ENCODE data around the gene PRDM16.

The PRDM16 gene

GRCh38 chr1:3170561-3171453 lies 101.8 kb downstream of the PRDM16 start:
- H3K4me1 ChIP-seq (ENCODE audit: control insufficient read depth, insufficient read depth, low read length), result no peaks in the 10 kb centered on the region
- no CpG with 5 or more reads among the region's 40 CpGs for WGBS (ENCODE audit: insufficient coverage, insufficient read length)
- H3K27me3 ChIP-seq (ENCODE audit: control insufficient read depth, insufficient read depth, low read length), result no peaks in the 10 kb centered on the region
- no peak for DNase-seq (ENCODE audit: low read depth, low spot score)
- H3K4me3 ChIP-seq (ENCODE audit: low read length), result no peak overlapping the region
- no peaks in the 10 kb centered on the region; the same call in 1 of the 2 replicates for H3K36me3 ChIP-seq (ENCODE audit: control insufficient read depth, insufficient read depth, low read length)
- H3K9me3 ChIP-seq (ENCODE audit: control insufficient read depth, insufficient read depth, low read length), result peaks cover 9% of the 10 kb centered on the region
- H3K27ac ChIP-seq (ENCODE audit: low read length), result no peak overlapping the region

- Histone ChIP-seq H3K9me3 (ENCODE audit: control insufficient read depth, insufficient read depth, low read length) (peaks cover 9% of the 10 kb centered on the region), H3K27ac (ENCODE audit: low read length) (no peak overlapping the region), H3K27me3 (ENCODE audit: control insufficient read depth, insufficient read depth, low read length) (no peaks in the 10 kb centered on the region), H3K4me3 (ENCODE audit: low read length) (no peak overlapping the region), H3K4me1 (ENCODE audit: control insufficient read depth, insufficient read depth, low read length) (no peaks in the 10 kb centered on the region), H3K36me3 (ENCODE audit: control insufficient read depth, insufficient read depth, low read length) (no peaks in the 10 kb centered on the region; the same call in 1 of the 2 replicates)
- WGBS (ENCODE audit: insufficient coverage, insufficient read length), result no CpG with 5 or more reads among the region's 19 CpGs
- no peak for DNase-seq (ENCODE audit: low read depth, low spot score)
Measured at GRCh38 chr1:3171761-3172160, 102.8 kb downstream of the PRDM16 start.

- Histone ChIP-seq H3K4me1 (ENCODE audit: control insufficient read depth, insufficient read depth, low read length) (no peaks in the 10 kb centered on the region), H3K9me3 (ENCODE audit: control insufficient read depth, insufficient read depth, low read length) (peaks cover 9% of the 10 kb centered on the region), H3K27me3 (ENCODE audit: control insufficient read depth, insufficient read depth, low read length) (no peaks in the 10 kb centered on the region), H3K36me3 (ENCODE audit: control insufficient read depth, insufficient read depth, low read length) (no peaks in the 10 kb centered on the region; the same call in 1 of the 2 replicates), H3K4me3 (ENCODE audit: low read length) (no peak overlapping the region), H3K27ac (ENCODE audit: low read length) (no peak overlapping the region)
- no peak for DNase-seq (ENCODE audit: low read depth, low spot score)
- WGBS (ENCODE audit: insufficient coverage, insufficient read length), result no CpG with 5 or more reads among the region's 34 CpGs
Measured at GRCh38 chr1:3172431-3173380, 103.7 kb downstream of the PRDM16 start.

GRCh38 chr1:3173381-3173980 lies 104.5 kb downstream of the PRDM16 start:
- Histone ChIP-seq H3K36me3 (ENCODE audit: control insufficient read depth, insufficient read depth, low read length) (no peaks in the 10 kb centered on the region; the same call in 1 of the 2 replicates), H3K27ac (ENCODE audit: low read length) (no peak overlapping the region), H3K4me1 (ENCODE audit: control insufficient read depth, insufficient read depth, low read length) (no peaks in the 10 kb centered on the region), H3K27me3 (ENCODE audit: control insufficient read depth, insufficient read depth, low read length) (no peaks in the 10 kb centered on the region), H3K9me3 (ENCODE audit: control insufficient read depth, insufficient read depth, low read length) (peaks cover 9% of the 10 kb centered on the region), H3K4me3 (ENCODE audit: low read length) (no peak overlapping the region)
- no peak for DNase-seq (ENCODE audit: low read depth, low spot score)
- no CpG with 5 or more reads among the region's 30 CpGs for WGBS (ENCODE audit: insufficient coverage, insufficient read length)

- Histone ChIP-seq H3K4me1 (ENCODE audit: control insufficient read depth, insufficient read depth, low read length) (no peaks in the 10 kb centered on the region), H3K36me3 (ENCODE audit: control insufficient read depth, insufficient read depth, low read length) (no peaks in the 10 kb centered on the region; the same call in 1 of the 2 replicates), H3K27ac (ENCODE audit: low read length) (no peak overlapping the region), H3K27me3 (ENCODE audit: control insufficient read depth, insufficient read depth, low read length) (no peaks in the 10 kb centered on the region), H3K4me3 (ENCODE audit: low read length) (no peak overlapping the region), H3K9me3 (ENCODE audit: control insufficient read depth, insufficient read depth, low read length) (peaks cover 7% of the 10 kb centered on the region)
- no peak for DNase-seq (ENCODE audit: low read depth, low spot score)
- no CpG with 5 or more reads among the region's 22 CpGs for WGBS (ENCODE audit: insufficient coverage, insufficient read length)
Measured at GRCh38 chr1:3174487-3175247, 105.7 kb downstream of the PRDM16 start.

GRCh38 chr1:3175486-3175885 lies 106.5 kb downstream of the PRDM16 start:
- Histone ChIP-seq H3K9me3 (ENCODE audit: control insufficient read depth, insufficient read depth, low read length) (peaks cover 9% of the 10 kb centered on the region), H3K4me3 (ENCODE audit: low read length) (no peak overlapping the region), H3K36me3 (ENCODE audit: control insufficient read depth, insufficient read depth, low read length) (no peaks in the 10 kb centered on the region; the same call in 1 of the 2 replicates), H3K27me3 (ENCODE audit: control insufficient read depth, insufficient read depth, low read length) (no peaks in the 10 kb centered on the region), H3K4me1 (ENCODE audit: control insufficient read depth, insufficient read depth, low read length) (no peaks in the 10 kb centered on the region), H3K27ac (ENCODE audit: low read length) (no peak overlapping the region)
- DNase-seq (ENCODE audit: low read depth, low spot score), result no peak
- WGBS (ENCODE audit: insufficient coverage, insufficient read length), result no CpG with 5 or more reads among the region's 8 CpGs

- Histone ChIP-seq H3K27ac (ENCODE audit: low read length) (no peak overlapping the region), H3K4me1 (ENCODE audit: control insufficient read depth, insufficient read depth, low read length) (no peaks in the 10 kb centered on the region), H3K36me3 (ENCODE audit: control insufficient read depth, insufficient read depth, low read length) (no peaks in the 10 kb centered on the region; the same call in 1 of the 2 replicates), H3K9me3 (ENCODE audit: control insufficient read depth, insufficient read depth, low read length) (peaks cover 7% of the 10 kb centered on the region), H3K4me3 (ENCODE audit: low read length) (no peak overlapping the region), H3K27me3 (ENCODE audit: control insufficient read depth, insufficient read depth, low read length) (no peaks in the 10 kb centered on the region)
- DNase-seq (ENCODE audit: low read depth, low spot score), result no peak
Measured at GRCh38 chr1:3176028-3176427, 107.0 kb downstream of the PRDM16 start.

GRCh38 chr1:3176820-3177219 lies 107.8 kb downstream of the PRDM16 start:
- no peak overlapping the region for H3K4me3 ChIP-seq (ENCODE audit: low read length)
- H3K27ac ChIP-seq (ENCODE audit: low read length), result no peak overlapping the region
- peaks cover 5% of the 10 kb centered on the region for H3K9me3 ChIP-seq (ENCODE audit: control insufficient read depth, insufficient read depth, low read length)
- H3K27me3 ChIP-seq (ENCODE audit: control insufficient read depth, insufficient read depth, low read length), result no peaks in the 10 kb centered on the region
- H3K4me1 ChIP-seq (ENCODE audit: control insufficient read depth, insufficient read depth, low read length), result no peaks in the 10 kb centered on the region
- DNase-seq (ENCODE audit: low read depth, low spot score), result no peak
- no peaks in the 10 kb centered on the region; the same call in 1 of the 2 replicates for H3K36me3 ChIP-seq (ENCODE audit: control insufficient read depth, insufficient read depth, low read length)
- WGBS (ENCODE audit: insufficient coverage, insufficient read length), result 100% methylated on average over 2 of the region's 2 CpGs

GRCh38 chr1:3178279-3178678 lies 109.3 kb downstream of the PRDM16 start:
- Histone ChIP-seq H3K27me3 (ENCODE audit: control insufficient read depth, insufficient read depth, low read length) (no peaks in the 10 kb centered on the region), H3K36me3 (ENCODE audit: control insufficient read depth, insufficient read depth, low read length) (no peaks in the 10 kb centered on the region; the same call in 1 of the 2 replicates), H3K4me1 (ENCODE audit: control insufficient read depth, insufficient read depth, low read length) (no peaks in the 10 kb centered on the region), H3K9me3 (ENCODE audit: control insufficient read depth, insufficient read depth, low read length) (peaks cover 1% of the 10 kb centered on the region), H3K27ac (ENCODE audit: low read length) (no peak overlapping the region), H3K4me3 (ENCODE audit: low read length) (no peak overlapping the region)
- WGBS (ENCODE audit: insufficient coverage, insufficient read length), result no CpG with 5 or more reads among the region's 16 CpGs
- DNase-seq (ENCODE audit: low read depth, low spot score), result no peak

All from iPS DF 6.9 (cell line).